22Rv1 (cell line): ENCODE data around the gene DLG4.

Source experiments
- ZFX ChIP-seq: fragments of 450-650 bp; IDR thresholded peaks from 2 replicates; pipeline ENCODE4 v1.6.1; 2017; ENCODE audit warnings: antibody characterized with exemption, borderline replicate concordance
- TF ChIP-seq, protein P1 (sequence below): fragments of 450-650 bp; IDR thresholded peaks from 2 replicates; pipeline ENCODE4 v1.5.1; 2017; ENCODE audit warnings: mild to moderate bottlenecking

DNA sequence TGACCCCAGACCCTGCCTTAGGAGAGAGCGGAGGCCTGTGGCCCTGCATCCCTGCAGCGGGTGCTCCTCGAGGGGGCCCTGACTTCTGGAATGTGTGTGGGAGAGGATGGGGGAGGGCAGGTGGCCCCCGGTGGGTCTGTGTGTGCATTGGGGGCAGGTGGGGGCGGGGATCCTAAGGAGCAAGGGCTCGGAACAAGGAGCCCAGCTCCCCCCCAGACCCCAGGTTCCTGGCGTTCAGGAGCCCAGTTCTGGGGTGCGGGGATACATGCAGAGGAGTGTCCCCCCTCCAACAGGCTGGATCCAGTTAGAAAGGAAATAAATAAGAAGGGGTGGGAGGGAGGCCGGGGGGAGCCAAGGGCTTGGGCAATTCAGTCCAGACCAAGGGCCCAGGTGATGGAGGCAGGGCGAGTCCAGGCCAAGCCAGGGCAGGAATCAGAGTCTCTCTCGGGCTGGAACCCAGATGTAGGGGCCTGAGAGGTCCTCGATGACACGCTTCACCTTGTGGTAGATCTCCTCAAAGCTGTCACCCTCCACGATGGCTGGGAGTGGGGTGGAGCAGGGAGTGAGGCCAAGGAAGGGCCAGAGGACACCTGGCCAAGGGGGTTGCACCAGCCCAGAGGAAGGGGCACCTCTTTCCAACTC lies 29.2 kb downstream of the DLG4 start:
- TF ChIP-seq, protein P1, sequence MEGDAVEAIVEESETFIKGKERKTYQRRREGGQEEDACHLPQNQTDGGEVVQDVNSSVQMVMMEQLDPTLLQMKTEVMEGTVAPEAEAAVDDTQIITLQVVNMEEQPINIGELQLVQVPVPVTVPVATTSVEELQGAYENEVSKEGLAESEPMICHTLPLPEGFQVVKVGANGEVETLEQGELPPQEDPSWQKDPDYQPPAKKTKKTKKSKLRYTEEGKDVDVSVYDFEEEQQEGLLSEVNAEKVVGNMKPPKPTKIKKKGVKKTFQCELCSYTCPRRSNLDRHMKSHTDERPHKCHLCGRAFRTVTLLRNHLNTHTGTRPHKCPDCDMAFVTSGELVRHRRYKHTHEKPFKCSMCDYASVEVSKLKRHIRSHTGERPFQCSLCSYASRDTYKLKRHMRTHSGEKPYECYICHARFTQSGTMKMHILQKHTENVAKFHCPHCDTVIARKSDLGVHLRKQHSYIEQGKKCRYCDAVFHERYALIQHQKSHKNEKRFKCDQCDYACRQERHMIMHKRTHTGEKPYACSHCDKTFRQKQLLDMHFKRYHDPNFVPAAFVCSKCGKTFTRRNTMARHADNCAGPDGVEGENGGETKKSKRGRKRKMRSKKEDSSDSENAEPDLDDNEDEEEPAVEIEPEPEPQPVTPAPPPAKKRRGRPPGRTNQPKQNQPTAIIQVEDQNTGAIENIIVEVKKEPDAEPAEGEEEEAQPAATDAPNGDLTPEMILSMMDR = no peak
- no peak for TF ChIP-seq ZFX
